Measurements from ENCODE around the gene TTLL6. TPM values are rescaled to one million over a fixed set of nuclear protein-coding genes. Genes with fewer than 3 reads are reported as not detected.
"Not testable (repeated sequence)": the region's sequence is repeated elsewhere in the genome, so short reads cannot be mapped to it uniquely, and the experiment has no call there.

The TTLL6 gene
- total RNA-seq, 4 donors from 2014 or later = 0.19 TPM; not detected in 3

- Histone ChIP-seq H3K27ac (no peak overlapping the region), H3K4me3 (no peak overlapping the region), H3K9me3 (no peaks in the 10 kb centered on the region), H3K27me3 (peaks cover 0 to 88% (median 1%) of the 10 kb centered on the region in 4 donors), H3K36me3 (no peaks in the 10 kb centered on the region), H3K4me1 (peaks cover 0 to 24% (median 5%) of the 10 kb centered on the region in 3 donors)
- WGBS, 2 donors = 0 to 14% methylated on average over 4 of the region's 9 CpGs
- no peak for DNase-seq
- TF ChIP-seq POLR2A (IDR thresholded peaks at IDR 0.05) = no peak
- peak; percentile 77 to 96 (median 88) for TF ChIP-seq CTCF (IDR thresholded peaks at IDR 0.05)
- intact Hi-C loops (cut with DNase I) = loop anchor here (10.0 kb wide), 1 partner anchor 220 kb away; no protein-coding TSS in a partner anchor
Measured at GRCh38 chr17:48804936-48805411, 12.1 kb downstream of the TTLL6 start.

GRCh38 chr17:48800626-48801217, 16.3 kb downstream of the TTLL6 start:
- intact Hi-C loops (cut with DNase I) = loop anchor here (10.0 kb wide), 1 partner anchor 224 kb away; no protein-coding TSS in a partner anchor
- H3K4me1 ChIP-seq = peaks cover 0 to 27% (median 5%) of the 10 kb centered on the region in 3 donors
- H3K27me3 ChIP-seq = peaks cover 0 to 90% (median 1%) of the 10 kb centered on the region in 4 donors
- no peaks in the 10 kb centered on the region for H3K9me3 ChIP-seq
- 53 to 67% methylated on average over 5 of the region's 5 CpGs for WGBS, 2 donors
- no peak for DNase-seq
- H3K27ac ChIP-seq = no peak overlapping the region
- no peaks in the 10 kb centered on the region for H3K36me3 ChIP-seq
- no peak overlapping the region for H3K4me3 ChIP-seq
- TF ChIP-seq CTCF (IDR thresholded peaks at IDR 0.05) (no peak), POLR2A (IDR thresholded peaks at IDR 0.05) (no peak)

- 62 to 80% methylated on average over 11 of the region's 11 CpGs for WGBS, 2 donors
- no peak overlapping the region for H3K27ac ChIP-seq
- no peak overlapping the region for H3K4me3 ChIP-seq
- no peaks in the 10 kb centered on the region for H3K36me3 ChIP-seq
- H3K27me3 ChIP-seq = peaks cover 0 to 90% (median 1%) of the 10 kb centered on the region in 4 donors
- H3K4me1 ChIP-seq = peaks cover 0 to 23% (median 5%) of the 10 kb centered on the region in 3 donors
- DNase-seq = no peak
- intact Hi-C loops (cut with DNase I) = loop anchor here (10.0 kb wide), 1 partner anchor 124 kb away; no protein-coding TSS in a partner anchor
- no peaks in the 10 kb centered on the region for H3K9me3 ChIP-seq
- TF ChIP-seq POLR2A (IDR thresholded peaks at IDR 0.05) (no peak), CTCF (IDR thresholded peaks at IDR 0.05) (no peak)
Measured at GRCh38 chr17:48799069-48799723, 17.8 kb downstream of the TTLL6 start.

- not testable (repeated sequence) for H3K36me3 ChIP-seq, H3K27ac ChIP-seq, H3K4me3 ChIP-seq, H3K9me3 ChIP-seq, DNase-seq
- Histone ChIP-seq H3K27me3 (peaks cover 0 to 99% (median 1%) of the 10 kb centered on the region in 4 donors), H3K4me1 (peaks cover 0 to 14% (median 0%) of the 10 kb centered on the region in 3 donors)
- intact Hi-C loops (cut with DNase I) = loop anchor here (10.0 kb wide), 1 partner anchor 121 kb away; no protein-coding TSS in a partner anchor
- 34 to 58% methylated on average over 3 to 6 of the region's 6 CpGs for WGBS, 2 donors
Measured at GRCh38 chr17:48796163-48796522, 20.9 kb downstream of the TTLL6 start.

- Histone ChIP-seq H3K27ac (no peak overlapping the region), H3K27me3 (peaks cover 0 to 99% (median 0%) of the 10 kb centered on the region in 4 donors), H3K4me1 (peaks cover 0 to 15% (median 0%) of the 10 kb centered on the region in 3 donors), H3K9me3 (no peaks in the 10 kb centered on the region), H3K4me3 (no peak overlapping the region), H3K36me3 (no peaks in the 10 kb centered on the region)
- intact Hi-C loops (cut with DNase I) = loop anchor here (10.0 kb wide), 1 partner anchor 121 kb away; no protein-coding TSS in a partner anchor
- TF ChIP-seq CTCF (IDR thresholded peaks at IDR 0.05) (no peak), POLR2A (IDR thresholded peaks at IDR 0.05) (no peak)
- DNase-seq = no peak
- 54 to 58% methylated on average over 7 to 10 of the region's 10 CpGs for WGBS, 2 donors
Measured at GRCh38 chr17:48795444-48796162, 21.4 kb downstream of the TTLL6 start.
